Measurements from ENCODE around the gene COL5A1.

The COL5A1 gene

DNA sequence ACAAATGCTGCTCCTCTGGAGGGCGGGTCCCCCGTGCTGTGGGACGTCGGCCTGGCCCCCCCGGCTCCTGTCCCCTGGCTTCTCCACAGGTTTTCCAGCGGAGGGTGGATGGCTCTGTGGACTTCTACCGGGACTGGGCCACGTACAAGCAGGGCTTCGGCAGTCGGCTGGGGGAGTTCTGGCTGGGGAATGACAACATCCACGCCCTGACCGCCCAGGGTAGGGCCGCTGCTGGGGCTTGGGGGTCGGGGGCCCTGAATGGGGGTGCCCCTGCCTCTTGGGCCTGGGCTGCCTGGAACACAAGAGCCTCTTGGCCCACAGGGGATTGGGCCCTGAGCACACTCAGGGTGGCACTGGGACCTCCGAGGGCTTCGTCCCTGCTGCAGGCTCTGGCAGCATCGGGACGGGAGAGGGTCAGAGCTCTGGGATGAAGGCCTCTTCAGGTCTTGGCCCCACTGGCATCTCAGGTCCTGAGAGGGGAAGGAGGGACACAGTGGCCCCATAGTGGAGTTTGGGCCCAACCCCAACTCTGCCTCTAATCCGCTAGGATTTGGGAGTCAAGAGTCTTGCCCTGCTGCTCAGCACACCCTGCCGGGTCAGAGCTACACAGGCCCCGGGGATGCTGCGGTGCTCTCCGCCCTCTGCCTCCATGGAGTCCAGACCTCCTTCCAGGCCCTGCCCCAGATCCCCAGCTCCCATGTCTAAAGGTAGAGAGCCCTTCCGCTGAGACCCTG lies 244.2 kb downstream of the COL5A1 start:
- no peak for DNase-seq

- DNase-seq = no peak
These were observed 244.9 kb downstream of the COL5A1 start for GRCh38 chr9:134886413-134886913.

DNA sequence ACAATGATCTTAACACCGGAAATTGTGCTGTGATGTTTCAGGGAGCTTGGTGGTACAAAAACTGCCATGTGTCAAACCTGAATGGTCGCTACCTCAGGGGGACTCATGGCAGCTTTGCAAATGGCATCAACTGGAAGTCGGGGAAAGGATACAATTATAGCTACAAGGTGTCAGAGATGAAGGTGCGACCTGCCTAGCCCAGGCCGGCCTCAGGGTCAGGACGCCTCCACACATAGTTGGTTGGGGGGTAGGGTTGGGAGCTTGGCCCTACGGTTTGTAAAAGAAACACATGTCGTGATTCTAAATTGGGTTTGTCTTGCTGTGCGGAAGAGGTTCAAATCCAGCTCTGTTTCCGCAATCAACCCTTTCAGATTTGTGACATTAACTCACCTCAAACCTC lies 245.6 kb downstream of the COL5A1 start:
- DNase-seq = no peak

- DNase-seq = no peak
These were observed 246.3 kb downstream of the COL5A1 start for GRCh38 chr9:134887686-134888602.

GRCh38 chr9:134888603-134889190 lies 247.1 kb downstream of the COL5A1 start:
- DNase-seq = no peak

DNA sequence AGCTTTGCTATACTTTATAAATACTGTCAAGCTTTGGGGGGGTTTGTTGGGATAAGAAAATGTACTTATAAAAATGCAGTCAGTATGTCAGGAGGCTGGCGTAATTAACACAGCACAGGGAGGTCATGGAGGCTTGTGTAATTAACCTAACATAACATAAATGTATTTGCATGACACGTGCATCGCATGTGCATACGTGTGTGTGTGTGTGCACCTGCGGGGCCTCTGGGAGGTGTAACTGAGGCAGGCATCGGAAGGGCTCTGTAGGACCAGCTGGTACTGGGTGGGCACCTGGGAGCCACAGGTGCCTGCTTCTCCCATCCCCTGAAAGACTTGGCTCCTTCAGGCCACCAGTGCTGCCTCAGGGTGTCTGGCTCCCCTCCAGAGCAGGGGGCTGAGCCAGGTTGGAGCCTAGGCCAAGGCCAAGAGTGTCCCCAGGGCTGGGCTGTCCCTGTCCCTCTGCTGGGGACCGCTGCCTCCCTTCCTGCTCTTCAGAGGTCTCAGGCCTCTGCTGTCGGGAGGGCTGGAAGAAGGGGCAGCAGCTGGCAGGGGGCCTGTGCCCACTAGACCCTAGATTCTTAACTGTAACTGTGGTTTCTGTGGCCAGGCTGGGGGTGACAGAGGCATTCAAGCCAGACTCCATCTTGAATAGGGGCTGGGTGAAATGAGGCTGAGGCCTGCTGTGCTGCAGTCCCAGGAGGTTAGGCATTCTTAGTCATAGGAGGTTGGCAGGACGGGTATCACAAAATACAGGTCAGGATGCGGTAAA lies 248.0 kb downstream of the COL5A1 start:
- no peak for DNase-seq

GRCh38 chr9:134890155-134890495 lies 248.5 kb downstream of the COL5A1 start:
- no peak for DNase-seq

- DNase-seq = no peak
These were observed 249.4 kb downstream of the COL5A1 start for GRCh38 chr9:134891053-134891452.

- no peak for DNase-seq
These were observed 250.1 kb downstream of the COL5A1 start for GRCh38 chr9:134891713-134892112.

DNA sequence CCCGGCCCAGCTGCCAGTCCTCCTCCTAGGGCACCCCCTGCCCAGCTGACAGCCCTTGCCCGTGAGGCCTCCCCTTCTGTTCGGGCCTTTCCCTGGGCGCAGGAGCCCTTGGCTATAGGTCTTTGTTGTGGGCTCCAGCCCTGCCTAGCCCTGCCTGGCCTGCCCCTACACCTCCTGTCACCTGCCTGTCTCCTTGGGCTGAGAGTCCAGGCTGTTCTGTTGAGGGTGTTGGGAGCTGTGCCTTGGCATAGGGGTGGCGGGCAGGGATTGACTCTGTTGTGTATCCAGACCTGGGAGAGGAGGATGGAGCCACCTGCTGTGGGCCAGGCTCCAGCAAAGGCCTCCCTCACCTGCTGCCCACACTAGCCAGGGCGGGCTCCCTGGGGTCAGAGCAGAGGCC lies 250.6 kb downstream of the COL5A1 start:
- DNase-seq = no peak

- no peak for DNase-seq
These were observed 251.3 kb downstream of the COL5A1 start for GRCh38 chr9:134892820-134893420.
